Coronary artery (tissue), 2 donors: ENCODE results near the gene CACNA2D2.

Experiments used
- DNase-seq: peaks from one replicate; pipeline ENCODE4 v3.0.0-alpha.2; 2017; ENCODE audit warnings: low spot score
- H3K27ac ChIP-seq, 2 donors: fragments of 200-600 bp; sonication (generic); one replicate each; pipeline ENCODE4 v1.5.1; 2016 to 2019
- H3K4me3 ChIP-seq: fragments of 200-600 bp; sonication (generic); 2 replicates; pipeline ENCODE4 v1.5.1; 2016; ENCODE audit warnings: mild to moderate bottlenecking, moderate library complexity
- TF ChIP-seq, protein P1 (sequence below): fragments of 200-600 bp; sonication (generic); IDR thresholded peaks from one replicate; pipeline ENCODE4 v1.5.1; 2019; ENCODE audit warnings: antibody characterized with exemption

The CACNA2D2 gene

DNA sequence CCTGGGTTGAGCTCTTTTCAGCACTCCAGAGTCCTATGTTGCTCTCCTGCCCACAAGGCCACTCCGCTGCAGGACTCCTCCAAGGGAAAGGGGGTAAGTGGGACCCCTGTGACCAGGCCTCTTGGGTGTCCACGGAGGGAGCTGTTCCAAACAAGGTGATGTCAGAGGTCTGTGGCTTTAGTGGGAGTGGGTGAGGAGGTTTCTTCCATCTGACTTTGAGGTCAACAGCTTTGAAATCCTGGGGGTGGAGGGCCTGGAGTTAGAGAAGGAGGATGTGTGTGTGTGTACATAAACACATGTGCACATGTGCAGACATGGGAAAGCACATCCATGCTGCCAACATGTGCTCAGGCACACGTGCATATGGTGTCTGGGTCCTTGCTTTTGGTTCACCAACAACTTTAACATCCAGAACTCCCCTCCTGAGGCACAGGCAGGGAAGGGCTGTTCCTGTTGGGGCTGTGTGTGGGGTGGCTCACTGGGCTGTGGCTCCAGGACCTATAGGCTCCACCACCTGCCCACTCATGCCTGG, 92.8 kb downstream of the CACNA2D2 start:
- DNase-seq, result no peak
- TF ChIP-seq, protein P1, sequence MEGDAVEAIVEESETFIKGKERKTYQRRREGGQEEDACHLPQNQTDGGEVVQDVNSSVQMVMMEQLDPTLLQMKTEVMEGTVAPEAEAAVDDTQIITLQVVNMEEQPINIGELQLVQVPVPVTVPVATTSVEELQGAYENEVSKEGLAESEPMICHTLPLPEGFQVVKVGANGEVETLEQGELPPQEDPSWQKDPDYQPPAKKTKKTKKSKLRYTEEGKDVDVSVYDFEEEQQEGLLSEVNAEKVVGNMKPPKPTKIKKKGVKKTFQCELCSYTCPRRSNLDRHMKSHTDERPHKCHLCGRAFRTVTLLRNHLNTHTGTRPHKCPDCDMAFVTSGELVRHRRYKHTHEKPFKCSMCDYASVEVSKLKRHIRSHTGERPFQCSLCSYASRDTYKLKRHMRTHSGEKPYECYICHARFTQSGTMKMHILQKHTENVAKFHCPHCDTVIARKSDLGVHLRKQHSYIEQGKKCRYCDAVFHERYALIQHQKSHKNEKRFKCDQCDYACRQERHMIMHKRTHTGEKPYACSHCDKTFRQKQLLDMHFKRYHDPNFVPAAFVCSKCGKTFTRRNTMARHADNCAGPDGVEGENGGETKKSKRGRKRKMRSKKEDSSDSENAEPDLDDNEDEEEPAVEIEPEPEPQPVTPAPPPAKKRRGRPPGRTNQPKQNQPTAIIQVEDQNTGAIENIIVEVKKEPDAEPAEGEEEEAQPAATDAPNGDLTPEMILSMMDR, result no peak
- H3K27ac ChIP-seq, result no peak overlapping the region
- no peak overlapping the region for H3K4me3 ChIP-seq

DNA sequence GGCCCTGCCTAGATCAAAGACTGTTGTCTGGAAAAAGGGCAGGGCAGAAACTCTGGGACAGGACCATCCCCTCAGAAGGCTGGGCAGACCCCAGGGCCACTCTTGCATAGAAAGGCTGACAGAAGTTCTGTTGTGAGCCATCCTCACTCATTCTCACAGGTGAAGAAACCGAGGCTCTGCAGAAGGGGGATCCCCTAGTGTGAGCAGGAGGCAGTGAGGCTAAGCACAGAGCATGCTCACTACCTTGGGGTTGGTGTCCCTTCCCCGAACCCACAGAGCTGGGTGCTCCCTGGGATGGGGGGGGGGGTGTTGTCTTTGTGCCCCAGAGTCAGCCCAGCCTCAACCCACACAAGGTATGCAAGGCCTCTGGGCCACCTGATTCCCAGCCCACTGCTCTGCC, 93.2 kb downstream of the CACNA2D2 start:
- H3K4me3 ChIP-seq, result no peak overlapping the region
- TF ChIP-seq, protein P1, result no peak
- no peak for DNase-seq
- H3K27ac ChIP-seq, result no peak overlapping the region

DNA sequence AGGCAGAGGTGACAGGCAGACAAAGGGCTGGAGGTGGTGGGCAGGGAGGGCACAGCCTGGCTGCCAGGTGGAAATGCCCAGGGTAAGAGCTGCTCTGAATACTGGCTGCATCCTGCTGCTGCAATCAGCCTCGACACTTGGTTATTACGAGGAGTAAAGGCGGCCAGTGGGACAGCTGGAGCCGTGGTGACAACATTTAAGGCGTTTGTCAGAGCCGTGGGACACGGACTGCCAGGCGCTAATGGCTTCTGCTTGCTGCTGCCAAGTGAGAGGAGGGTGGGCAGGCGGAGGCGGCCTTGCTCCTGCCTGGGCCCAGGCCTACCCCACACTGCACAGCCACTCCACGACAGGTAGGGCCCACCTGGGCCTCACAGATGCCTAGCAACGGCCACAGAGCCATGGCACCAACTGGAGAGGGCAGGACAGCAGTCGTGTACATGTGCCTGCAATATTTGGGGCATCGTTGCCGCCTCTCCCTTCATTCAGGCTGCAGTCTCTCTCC, 94.9 kb downstream of the CACNA2D2 start:
- H3K4me3 ChIP-seq, result no peak overlapping the region
- TF ChIP-seq, protein P1, result no peak
- no peak overlapping the region for H3K27ac ChIP-seq
- no peak for DNase-seq

DNA sequence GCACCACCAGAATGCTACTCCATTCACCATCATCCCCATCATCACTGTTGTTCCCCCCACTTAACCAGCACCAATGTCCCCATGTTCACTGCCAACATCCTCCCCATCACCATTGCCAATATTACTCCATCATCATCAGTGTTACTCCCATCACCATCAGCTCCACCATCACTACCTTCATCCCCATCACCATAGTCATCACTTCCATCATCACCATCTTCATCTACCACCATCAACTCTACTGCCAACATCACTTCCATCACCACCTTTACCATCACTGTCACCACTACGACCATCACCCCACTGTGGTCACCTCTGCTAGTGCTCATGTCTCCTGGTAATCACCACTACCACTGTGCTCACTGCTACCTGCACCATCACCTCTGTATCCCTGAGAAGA, 96.9 kb downstream of the CACNA2D2 start:
- TF ChIP-seq, protein P1, result no peak
- H3K4me3 ChIP-seq, result no peak overlapping the region
- DNase-seq, result no peak
- no peak overlapping the region for H3K27ac ChIP-seq

DNA sequence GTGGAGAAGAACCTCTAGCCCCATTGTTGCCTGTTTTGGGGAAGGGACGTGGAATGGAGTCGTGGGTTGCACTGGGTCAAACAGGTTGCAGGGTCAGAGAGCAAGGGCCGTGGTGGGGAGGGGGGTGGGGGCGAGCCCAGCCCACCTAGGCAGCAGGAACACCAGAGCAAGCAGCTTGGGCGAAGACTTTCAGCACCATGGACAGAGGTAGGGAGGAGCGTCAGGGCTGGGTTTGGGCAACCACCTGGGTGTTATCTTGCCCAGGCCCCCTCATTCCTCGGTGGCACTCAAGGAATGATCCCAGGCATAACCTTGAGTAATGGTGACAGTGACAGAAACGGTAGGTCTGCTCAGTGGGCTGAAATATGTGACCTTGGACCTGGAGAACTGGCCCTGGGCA, 98.2 kb downstream of the CACNA2D2 start:
- Histone ChIP-seq H3K4me3 (no peak overlapping the region), H3K27ac (no peak overlapping the region)
- TF ChIP-seq, protein P1, result no peak
- DNase-seq, result no peak

DNA sequence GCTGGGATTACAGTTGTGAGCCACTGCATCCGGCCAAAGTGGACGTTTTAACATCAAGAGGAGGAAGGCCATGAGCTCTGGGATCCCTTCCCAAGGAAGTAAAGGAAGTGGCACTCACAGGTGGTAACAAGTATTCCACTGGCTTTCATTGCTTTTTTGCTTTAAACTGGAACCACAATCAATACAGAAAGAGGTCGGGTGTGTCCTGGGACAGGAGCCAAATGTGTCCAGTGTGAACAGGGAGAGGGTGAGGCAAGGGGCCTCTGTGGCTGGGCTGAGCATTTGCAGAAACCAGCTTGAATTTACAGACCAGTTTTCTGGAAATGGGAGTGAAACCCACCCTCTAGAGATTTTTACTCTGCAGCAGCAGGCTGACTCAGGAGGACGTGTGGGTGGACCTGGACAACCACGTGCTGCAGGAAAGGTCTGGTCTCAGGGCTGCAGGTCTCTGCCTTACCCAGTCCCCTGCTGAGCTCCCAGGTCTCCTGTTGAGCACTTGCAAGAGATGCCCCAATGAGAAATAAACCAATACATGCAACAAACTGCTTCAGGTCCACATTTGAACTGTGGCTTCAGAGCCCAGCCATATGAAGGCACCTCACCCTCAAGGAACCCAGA, 101.3 kb downstream of the CACNA2D2 start:
- TF ChIP-seq, protein P1, result no peak
- DNase-seq, result no peak

DNA sequence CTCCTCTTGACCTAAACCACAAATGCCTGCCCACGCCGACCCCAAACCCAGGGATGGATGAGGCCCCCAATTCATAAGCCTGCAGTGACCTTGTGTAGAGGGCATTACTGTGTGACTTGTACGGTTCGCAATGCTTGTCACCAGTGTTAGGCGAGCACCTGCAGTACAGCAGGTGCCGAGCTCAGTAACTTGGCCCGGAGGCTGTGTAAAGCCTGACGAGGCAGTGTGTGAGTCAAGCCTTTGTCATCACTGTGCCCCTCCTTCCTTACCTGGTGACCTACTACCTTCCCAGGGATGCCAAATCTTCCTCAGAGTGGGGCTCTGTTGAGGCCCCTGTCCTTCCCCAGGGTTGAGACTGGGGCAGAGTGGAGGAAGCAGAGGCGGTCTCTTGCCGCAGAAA, 106.9 kb downstream of the CACNA2D2 start:
- TF ChIP-seq, protein P1, result no peak
- Histone ChIP-seq H3K4me3 (no peak overlapping the region), H3K27ac (no peak overlapping the region)
- no peak for DNase-seq

More for the DNA sequence above, 101.3 kb downstream of the CACNA2D2 start:
- H3K27ac ChIP-seq, result no peak overlapping the region
- no peak overlapping the region for H3K4me3 ChIP-seq
